Activated CD8-positive, alpha-beta memory T cell treated with anti-CD3 and anti-CD28 coated beads for 36 hours (primary cell): Measurements from ENCODE around the gene ANKRD13B. TPM values are rescaled to one million over a fixed set of nuclear protein-coding genes. Genes with fewer than 3 reads are reported as not detected.
"Not testable (repeated sequence)": the region's sequence is repeated elsewhere in the genome, so short reads cannot be mapped to it uniquely, and the experiment has no call there.

Experiments
- CTCF ChIA-PET: fragments of 350-600 bp; sonication (Branson Sonifier 250); formaldehyde crosslinking; loops from one replicate; lab custom pipeline; 2021; ENCODE audit warnings: antibody characterized with exemption; lab: Charles Lee
- POLR2A ChIA-PET: fragments of 350-600 bp; sonication (Branson Sonifier 250); formaldehyde crosslinking; loops from one replicate; lab custom pipeline; 2021; ENCODE audit warnings: antibody characterized with exemption; lab: Charles Lee
- total RNA-seq, 2 experiments: library from RNA; stranded (reverse); gene quantifications; one replicate each; pipeline ENCODE4 v1.2.3, GENCODE V29; 2021

Gene ANKRD13B
- total RNA-seq: 10 to 100 TPM; 27.4 to 29.5 TPM

DNA sequence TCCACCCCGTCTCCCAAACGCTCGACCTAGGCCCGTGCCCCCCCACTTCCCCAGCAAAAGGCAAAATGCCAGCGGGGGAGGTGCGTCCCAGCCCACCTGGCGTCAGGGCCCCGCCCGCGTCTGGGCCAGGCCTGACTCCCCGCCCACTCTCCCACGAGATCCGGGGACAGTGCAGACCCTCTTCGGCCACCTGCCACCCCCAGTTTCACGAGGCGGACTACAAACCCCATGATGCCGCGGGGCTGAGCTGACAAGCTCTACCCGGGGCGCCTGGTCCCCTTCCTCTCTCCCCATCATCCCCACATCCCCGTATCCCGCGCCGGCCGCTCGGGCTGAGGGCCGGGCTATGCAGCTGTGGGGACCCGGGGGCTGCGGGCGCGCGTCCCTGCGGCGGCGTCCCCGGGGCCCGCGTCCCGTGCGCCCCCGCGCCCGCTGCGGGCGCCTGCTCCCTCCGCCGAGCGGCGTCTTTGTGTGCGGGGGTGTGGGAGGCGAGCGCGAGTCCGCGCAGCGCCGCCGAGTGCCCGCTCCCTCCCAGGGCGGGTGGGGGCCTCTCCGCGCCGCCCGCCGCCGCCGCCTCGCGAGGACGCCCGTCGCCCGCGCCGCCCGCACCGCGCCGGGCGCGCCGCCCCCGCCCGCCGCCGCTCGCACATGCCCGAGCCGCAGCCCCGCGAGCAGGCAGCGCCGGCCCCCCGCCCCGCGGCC is at the start of gene ANKRD13B:
Gene ANKRD13B (plus strand): TSS at position 283 of the 702 bp plus-strand sequence. CDS start 490 bp downstream, outside the sequence.
- ChIA-PET POLR2A (interaction anchor here (0.5 to 3.9 kb wide), 7 partner anchors 13 to 299 kb away, joined by 3 to 17 read pairs (median 4); partner anchors contain the start of gene NUFIP2), CTCF (interaction anchor here (0.6 to 4.7 kb wide), 12 partner anchors 12 to 339 kb away, joined by 3 to 97 read pairs (median 5); no protein-coding TSS in a partner anchor)

DNA sequence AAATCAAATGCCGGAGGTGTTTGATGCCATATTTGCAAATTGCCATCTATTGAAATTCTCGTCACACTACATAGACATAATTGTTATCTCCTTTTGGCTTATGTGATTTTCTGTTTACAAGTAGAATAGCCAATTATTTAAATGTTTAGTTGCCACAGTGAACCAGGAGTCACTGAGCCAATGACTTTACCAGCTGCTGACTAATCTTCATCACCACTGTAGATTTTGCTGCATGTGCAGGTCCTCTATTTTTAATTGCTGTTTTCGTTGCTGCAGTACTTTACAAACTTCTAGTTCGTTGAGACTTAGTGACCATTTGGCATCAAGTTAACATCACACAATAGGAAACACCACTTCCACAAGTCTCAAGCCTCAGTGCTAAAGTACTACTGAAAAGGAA is 48.9 kb upstream of the ANKRD13B start:
- ChIA-PET CTCF (interaction anchor here (1.6 kb wide), 1 partner anchor 174 kb away, joined by 4 read pairs; no protein-coding TSS in a partner anchor), POLR2A (no interaction called here)

DNA sequence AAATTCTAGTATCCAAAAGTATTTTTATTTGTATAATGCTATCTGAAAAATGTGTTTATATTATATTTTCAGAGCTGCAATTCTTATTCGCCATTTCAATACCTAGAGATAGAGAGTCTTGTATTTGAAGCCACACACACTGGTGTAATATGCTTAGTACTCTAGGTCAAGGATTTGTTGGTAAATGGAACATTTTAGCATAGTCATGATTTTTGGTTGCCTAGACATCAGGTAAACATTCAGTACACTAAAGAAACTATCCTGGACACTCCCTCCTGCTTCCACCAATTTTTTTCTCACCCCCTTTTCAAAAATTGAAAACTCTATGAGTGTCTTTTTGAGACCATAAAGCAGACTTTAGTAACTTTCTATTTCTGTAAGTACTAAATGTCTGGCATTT is 46.8 kb upstream of the ANKRD13B start:
- POLR2A ChIA-PET: no interaction called here

DNA sequence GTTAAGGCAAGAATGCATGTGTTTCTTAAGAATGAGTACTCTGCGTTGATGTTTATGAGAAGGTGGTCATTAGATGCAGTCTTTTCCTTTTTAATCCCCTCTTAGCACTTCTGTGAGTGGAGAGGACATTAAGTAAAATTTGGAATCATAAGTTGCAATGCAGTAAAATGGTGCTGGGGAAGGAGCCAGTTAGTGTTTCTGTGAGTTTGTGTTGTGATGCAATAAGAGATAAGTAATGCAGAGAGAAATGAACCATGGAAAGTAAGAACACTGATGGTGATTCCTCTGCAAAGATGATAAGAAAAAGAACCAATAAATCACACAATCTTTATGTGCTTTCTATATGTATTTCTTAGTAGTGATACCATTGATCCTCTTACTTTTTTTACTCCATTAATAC is 46.1 kb upstream of the ANKRD13B start:
- CTCF ChIA-PET: no interaction called here
- POLR2A ChIA-PET: no interaction called here

More for the DNA sequence above, 46.8 kb upstream of the ANKRD13B start:
- CTCF ChIA-PET: interaction anchor here (1.0 kb wide), 1 partner anchor 9 kb away, joined by 6 read pairs; no protein-coding TSS in a partner anchor

DNA sequence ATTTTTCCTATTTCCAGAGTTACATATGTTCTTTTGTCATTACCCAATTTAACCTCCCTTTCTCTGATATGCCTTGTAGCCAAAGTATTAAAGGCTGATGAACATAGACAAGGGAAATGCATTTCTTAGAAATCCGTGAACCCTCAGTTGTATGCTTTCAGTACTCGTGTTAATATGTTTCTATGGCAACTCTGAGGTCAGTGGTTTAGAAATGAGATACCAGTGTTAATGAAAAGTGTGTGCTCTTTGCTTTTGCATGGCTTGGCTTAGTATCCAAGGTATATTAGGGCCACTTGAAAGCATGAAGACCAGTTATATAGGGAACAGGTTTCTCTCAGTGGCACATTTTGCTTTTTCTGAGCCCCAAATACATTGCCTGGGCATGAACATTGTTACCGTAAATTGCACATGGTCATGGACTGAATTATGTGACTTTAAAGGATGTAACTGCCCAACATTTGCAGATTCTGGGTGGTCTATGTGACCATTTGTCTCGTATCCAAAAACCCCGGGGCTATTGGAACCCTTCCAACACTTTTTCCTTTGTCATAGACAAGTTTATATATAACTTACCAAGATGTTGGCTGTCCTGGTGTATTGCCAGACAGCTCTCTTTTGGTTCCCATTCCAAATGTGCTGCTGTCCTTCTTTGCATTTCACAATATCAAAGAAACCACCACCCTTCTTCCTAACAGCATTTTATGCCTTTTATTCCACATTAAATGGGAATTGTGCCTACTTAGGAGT is 43.6 kb upstream of the ANKRD13B start:
- ChIA-PET POLR2A (no interaction called here), CTCF (interaction anchor here (1.9 kb wide), 1 partner anchor 179 kb away, joined by 6 read pairs; no protein-coding TSS in a partner anchor)

DNA sequence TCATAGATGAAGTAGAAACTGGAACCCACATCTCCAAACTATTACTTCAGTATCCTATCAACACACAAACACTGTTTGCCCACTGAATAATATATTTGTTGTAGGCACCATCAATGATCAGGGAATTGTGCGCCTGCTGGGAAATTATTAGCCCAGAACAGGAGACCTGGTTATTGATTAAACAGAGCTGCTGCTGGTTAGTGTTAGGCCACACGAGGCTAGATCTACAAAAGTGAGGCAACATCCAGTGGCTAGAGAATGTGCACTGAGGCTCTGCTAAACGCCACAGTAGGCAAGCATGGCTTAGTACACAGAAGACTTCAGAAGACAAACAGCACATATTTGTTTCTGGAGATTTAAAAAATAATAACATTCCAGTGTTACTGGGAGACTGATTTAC is 37.1 kb upstream of the ANKRD13B start:
- POLR2A ChIA-PET: interaction anchor here (0.6 to 1.4 kb wide), 2 partner anchors 10 to 152 kb away, joined by 3 to 5 read pairs; no protein-coding TSS in a partner anchor

DNA sequence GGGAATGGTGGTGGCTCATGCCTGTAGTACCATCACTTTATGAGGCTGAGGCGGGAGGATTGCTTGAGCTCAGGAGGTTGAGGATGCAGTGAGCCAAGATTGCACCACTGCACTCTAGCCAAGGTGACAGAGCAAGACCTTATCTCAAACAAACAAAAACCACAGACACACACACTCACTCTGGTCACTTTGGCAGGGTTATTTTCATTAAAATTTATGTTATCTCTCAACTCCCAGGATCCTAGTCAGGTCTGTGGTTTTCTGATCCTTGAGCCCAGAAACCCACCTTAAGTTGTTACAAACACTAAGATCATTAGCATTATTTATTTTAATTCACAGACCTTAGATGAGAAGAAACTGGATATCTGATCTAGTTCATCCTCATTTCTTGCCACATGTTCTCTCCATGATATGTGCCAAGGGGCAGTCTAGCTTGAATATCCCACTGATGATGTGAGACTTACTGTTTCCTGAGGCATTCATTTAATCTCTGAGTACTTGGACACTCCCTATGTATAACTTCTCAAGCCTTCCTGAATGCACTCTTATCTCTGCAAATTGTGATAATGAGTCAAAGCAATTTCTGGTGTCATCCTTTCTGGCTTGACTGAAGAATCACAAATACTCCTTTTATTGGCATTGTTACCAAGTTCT is 35.7 kb upstream of the ANKRD13B start:
- CTCF ChIA-PET: interaction anchor here (1.0 kb wide), 1 partner anchor 11 kb away, joined by 3 read pairs; no protein-coding TSS in a partner anchor
- POLR2A ChIA-PET: interaction anchor here (0.9 kb wide), 1 partner anchor 10 kb away, joined by 3 read pairs; no protein-coding TSS in a partner anchor

More for the DNA sequence above, 37.1 kb upstream of the ANKRD13B start:
- CTCF ChIA-PET: interaction anchor here (0.6 kb wide), 1 partner anchor 258 kb away, joined by 3 read pairs; no protein-coding TSS in a partner anchor

DNA sequence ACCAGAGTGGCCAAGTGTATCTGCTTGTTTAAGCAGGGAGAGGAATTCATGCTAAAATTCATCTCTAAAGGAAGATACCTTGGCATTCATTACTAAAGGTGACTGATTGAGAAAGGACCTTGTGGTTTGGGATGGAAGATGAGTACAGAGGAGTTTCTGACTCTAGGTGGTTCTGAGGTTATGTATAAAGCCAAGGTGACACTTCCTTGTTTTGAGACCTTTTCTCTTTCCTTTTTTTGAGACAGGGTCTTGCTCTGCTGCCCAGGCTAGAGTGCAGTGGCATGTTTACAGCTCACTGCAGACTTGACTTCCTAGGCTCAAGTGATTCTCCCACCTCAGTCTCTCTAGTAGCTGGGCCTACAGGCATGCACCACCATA is 35.2 kb upstream of the ANKRD13B start:
- CTCF ChIA-PET: no interaction called here
- POLR2A ChIA-PET: no interaction called here

DNA sequence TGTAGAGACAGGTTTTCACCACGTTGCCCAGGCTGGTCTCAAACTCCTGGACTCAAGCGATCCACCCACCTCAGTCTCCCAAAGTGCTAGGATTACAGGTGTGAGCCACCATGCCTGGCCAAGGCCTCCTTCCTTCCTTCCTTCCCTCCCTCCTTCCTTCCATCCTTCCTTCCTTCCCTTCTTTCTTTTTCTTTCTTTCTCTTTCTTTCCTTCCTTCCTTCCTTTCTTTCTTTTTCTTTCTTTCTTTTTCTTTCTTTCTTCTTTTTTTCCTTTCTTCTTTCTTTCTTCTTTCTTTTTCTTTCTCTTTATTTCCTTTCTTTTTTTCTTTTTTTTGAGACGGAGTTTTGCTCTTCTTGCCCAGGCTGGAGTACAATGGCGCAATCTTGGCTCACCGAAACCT is 34.8 kb upstream of the ANKRD13B start:
- CTCF ChIA-PET, POLR2A ChIA-PET: not testable (repeated sequence)

DNA sequence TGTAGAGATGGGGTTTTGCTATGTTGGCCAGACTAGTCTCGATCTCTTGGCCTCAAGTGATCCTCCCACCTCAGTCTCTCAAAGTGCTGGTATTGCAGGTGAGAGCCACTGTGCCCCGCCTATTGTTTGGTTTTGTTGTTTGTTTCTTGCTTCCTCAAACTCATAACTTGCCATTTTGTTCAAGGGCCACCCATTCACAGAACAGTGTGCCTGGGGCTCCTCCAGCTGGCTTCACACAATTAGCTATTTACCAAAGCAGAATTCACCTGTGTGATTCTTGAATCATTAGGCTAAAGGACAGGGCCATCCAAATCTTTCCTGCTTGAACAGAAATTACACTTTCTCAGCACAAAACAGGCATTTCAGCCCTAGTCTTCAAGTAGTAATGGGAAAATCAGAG is 33.3 kb upstream of the ANKRD13B start:
- POLR2A ChIA-PET: no interaction called here

DNA sequence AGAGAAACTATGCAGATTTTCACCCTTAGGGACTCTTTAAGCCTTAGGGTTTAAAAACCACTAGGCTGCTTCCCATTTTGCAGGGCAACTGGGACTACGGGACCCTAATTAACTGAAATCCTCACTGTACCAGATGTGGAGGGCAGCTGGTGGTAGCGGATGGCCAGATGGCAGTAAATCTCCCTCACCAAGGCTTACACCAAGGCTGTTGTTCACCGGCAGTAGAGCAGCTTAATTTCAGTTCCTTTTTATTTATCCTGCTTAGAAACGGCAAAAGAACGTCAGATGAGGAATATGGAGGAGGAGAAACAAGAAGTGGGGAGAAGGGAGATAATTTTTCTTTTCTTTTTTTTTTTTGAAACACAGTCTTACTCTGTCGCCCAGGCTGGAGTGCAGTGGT is 32.6 kb upstream of the ANKRD13B start:
- ChIA-PET CTCF (interaction anchor here (1.4 kb wide), 1 partner anchor 190 kb away, joined by 3 read pairs; no protein-coding TSS in a partner anchor), POLR2A (no interaction called here)

More for the DNA sequence above, 33.3 kb upstream of the ANKRD13B start:
- CTCF ChIA-PET: no interaction called here

DNA sequence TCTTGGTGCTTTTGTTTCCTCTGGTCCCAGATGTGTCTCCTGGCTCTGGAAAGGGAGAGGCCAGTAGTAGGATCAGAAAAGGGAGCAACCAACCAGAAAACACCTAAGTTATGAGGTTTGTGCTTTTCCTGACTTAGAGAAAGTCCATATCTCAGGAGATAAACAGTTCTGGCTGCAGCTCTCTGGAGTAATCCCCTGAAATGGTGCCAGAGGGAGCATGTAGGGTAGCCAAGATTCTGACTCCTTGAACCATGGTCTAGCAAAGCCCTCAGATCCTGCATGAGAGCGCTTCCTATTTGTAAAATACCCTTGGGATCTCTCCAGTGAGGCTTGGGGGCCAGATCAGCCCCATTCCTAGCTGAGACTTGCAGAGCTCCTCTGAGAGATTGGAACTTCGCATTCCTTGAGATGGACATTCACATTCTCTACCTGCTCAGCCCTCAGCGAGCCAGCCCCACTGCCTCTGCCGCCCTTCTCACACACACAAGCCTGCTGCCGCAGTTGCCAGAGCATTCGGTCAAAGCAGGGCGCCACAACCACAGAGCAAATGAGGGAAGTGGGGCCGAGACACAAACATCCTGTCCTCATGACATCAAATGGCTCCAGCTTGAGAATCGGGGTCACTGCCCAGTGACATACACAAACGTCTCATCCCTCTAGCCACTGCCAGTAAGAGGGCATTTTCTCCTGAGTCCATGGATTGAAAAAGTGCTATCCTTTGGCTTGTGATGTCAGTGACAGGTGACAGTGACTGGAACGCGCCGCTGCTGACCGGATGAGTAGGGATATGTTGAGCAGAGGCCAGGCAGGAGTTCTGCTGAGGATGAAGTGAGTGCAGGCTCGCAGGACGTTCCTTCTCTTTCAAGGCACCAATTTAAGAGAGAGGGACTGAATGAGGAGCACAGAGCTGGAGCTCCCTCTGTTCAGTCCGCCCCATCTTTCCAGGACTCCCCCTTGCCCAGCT is 31.1 kb upstream of the ANKRD13B start:
- ChIA-PET POLR2A (no interaction called here), CTCF (interaction anchor here (1.4 kb wide), 1 partner anchor 192 kb away, joined by 3 read pairs; no protein-coding TSS in a partner anchor)

DNA sequence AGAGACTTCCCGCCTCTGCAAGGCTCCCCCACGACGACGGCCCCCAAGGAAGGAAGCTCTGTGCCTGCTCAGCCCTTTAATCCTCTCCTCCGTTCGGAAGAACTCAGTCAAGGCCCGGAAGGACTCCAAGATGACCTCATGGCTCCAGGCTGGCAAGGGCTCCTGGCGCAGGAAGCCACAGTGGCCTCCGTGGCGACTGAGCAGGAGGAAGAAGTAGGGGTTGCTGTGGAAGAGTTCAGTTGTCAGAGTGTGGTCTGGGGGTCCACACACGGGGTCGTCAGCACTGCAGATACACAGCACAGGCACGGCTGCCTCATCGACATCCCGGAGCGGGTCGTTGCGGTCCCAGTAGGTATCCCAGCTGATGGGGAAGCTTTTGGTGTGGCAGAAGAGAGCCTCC is 30.3 kb upstream of the ANKRD13B start:
- ChIA-PET CTCF (interaction anchor here (1.7 kb wide), 1 partner anchor 192 kb away, joined by 4 read pairs; no protein-coding TSS in a partner anchor), POLR2A (no interaction called here)

DNA sequence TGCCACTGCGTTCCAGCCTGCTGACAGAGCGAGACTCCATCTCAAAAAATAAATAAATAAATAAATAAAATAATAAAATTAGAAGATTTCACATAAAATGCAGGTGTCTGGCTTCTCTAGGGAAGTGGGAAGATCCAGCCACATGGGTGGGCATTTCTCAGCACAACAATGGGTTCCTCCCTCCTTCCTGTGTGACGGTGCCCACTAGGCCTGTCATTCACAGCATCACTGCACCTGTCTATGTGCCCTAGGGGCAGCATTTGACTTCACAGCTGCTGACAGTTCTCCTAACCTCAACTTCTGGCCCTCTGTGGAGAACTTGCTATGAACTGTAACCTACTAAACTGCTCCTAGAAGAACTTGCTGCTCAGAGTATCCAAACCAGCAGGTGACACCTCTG is 29.1 kb upstream of the ANKRD13B start:
- POLR2A ChIA-PET: interaction anchor here (0.6 kb wide), 1 partner anchor 189 kb away, joined by 4 read pairs; no protein-coding TSS in a partner anchor
- CTCF ChIA-PET: interaction anchor here (0.6 to 1.7 kb wide), 4 partner anchors 28 to 363 kb away, joined by 3 to 5 read pairs (median 4); partner anchors contain the start of gene ANKRD13B

DNA sequence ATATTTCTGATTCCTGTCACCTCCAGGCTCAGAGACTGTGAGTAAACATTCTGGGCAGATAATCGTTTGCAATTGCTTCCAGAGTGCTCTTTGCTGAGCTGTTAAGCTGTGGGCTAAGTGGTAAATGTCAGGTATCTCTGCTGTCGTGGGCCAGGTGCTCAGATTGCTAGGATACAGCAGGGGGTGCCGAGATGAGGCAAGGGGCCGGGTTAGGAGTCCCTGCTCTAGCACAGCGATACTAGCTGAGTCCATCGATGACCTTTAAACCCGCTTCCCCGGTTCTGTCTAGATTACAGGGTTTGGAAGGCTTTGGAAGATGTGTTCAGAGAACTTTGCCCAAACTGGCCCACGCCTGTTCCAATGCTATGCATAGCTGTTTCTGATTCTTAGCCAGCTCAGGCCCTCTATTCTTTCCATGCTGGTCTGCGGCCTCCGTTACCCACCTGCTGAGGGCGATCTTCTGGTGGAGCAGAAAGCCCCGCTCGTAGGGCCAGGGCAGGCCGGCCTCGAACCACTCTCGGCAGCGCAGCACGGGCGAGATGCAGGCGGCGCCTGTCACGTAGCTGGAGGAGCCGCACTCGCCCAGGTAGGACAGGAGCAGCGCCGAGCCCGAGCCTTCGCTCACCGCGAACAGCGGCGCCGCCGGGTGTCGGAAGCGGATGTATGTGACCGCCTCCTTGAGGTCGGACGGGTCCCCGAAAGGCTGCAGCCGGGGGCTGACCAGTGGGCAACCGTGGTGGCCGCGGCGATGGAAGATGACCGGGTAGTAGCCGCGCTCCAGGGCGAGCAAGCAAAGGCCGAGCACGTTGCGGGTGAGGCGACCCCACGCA is 27.1 kb upstream of the ANKRD13B start:
- POLR2A ChIA-PET: interaction anchor here (0.7 to 1.3 kb wide), 6 partner anchors 11 to 271 kb away, joined by 3 to 5 read pairs (median 3); partner anchors contain the start of gene ANKRD13B
- CTCF ChIA-PET: interaction anchor here (0.6 to 6.4 kb wide), 8 partner anchors 11 to 196 kb away, joined by 3 to 45 read pairs (median 4); no protein-coding TSS in a partner anchor

DNA sequence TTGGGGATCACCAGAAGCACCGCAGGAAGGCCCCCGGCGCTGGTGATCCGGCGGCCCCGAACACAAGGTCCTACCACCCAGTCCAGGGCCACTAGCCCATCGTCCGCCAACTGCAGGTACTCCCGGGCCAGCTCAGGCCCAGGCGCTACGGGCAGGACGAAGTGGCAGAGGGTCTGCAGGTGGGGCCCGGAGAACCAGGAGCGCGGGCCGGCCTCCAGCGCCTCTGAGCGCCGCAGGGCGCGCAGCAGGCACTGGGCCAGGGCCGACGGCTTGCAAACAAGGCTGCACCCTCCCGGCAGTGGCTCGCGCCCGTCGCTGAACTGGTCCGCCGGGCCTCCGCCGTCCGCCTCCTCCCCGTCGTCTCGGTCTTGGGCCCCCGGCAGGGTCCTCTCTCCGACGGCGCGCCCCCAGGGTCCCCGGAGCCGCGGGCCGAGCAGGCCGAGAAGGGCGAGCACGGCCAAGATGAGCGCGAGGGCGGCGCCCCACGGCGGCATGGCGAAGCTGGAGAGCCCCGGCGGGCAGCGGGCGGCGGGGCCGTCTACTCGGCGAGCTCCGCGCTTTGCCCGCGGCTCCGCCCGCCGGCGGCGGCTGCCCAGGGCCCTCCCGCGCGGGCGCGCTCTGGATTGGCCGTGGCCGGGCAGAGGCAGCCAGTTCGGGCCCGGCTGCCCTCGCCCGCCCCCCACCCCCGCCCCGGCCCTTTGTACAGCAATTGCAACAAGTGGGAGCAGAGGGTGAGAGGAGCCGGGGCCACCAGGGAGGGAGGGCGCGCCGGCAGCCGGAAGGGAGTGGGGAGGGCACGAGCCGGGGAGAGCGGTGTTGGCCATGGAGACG is 26.2 kb upstream of the ANKRD13B start, which contains the start of gene ABHD15:
Gene ABHD15 (minus strand): TSS at position 565 of the 831 bp plus-strand sequence. CDS start 71 bp downstream, at position 494.
- ChIA-PET CTCF (interaction anchor here (0.6 to 6.4 kb wide), 12 partner anchors 11 to 365 kb away, joined by 3 to 45 read pairs (median 4); no protein-coding TSS in a partner anchor), POLR2A (interaction anchor here (0.8 to 2.3 kb wide), 11 partner anchors 11 to 272 kb away, joined by 3 to 9 read pairs (median 4); partner anchors contain the start of genes ANKRD13B and NUFIP2)
